ENCODE data around the gene ARAP1.

ARAP1 gene

DNA sequence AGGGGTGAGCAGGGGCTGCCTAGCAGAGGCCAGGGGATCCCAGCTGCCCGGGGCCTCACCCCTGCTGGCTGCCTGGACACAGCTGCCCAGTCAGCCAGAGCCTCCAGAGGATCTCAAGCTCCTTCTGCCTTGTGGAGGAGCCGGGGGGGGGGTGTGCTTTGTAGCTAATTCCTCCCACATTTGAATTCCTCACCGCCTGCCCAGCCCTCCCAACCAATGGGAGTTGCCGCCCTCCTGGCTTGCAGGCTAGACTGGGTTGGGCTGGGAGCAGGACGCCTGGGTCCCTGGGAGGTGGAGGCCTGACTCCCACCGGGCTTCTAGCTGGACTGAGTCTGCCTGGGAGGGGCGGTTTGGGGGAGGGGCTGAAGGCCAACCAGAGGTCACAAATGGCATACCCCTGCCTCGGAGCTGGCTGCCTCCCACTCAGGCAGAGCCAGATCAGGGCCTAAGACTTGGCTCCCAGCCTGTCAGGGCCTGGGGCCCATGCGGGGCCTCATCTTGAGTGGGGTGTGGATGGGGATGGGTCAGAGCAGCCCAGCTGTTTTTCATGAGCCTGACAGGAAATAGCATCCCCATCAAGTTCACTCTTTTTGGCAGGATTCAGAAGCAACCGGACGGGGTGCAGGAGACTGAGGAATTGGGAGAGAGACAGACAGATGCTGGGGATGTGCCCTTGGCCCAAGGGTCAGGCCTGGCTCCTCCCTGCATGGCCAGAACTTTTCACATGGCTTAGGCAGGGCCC, 48.8 kb downstream of the ARAP1 start:
- DNase-seq (ENCODE audit: low read depth): no peak

DNA sequence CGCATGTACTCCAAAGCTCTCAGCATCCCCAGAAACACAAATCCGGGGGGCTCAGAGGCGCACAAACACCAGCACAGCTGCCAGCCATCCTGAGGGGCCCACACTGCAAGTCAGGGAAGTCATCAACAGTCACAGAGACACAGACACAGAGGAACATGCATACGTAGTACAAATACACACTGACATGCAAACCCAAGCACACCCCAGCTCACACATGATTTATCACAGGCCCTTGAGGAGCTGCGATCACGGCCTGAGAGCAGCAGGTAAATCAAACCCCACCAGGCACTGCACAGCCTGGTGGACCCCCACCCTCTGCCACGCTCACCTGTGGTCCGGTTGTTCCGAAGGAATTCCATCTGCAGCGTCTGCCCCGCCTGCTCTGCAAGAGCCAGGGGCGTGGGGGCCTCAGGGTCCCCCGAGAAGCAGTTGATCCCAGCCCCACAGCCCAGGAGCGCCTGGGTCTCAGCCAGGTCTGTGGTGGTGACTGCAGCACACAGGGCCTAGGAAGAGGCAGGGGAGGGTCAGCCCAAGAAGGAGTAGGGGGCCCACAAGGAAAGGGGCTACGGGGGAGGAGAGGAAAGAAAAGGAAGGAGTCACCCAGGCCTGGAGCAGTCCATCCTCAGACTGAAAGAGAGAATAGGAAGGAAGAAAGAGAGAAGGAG, 49.5 kb downstream of the ARAP1 start:
- no peak for DNase-seq (ENCODE audit: low read depth)

DNA sequence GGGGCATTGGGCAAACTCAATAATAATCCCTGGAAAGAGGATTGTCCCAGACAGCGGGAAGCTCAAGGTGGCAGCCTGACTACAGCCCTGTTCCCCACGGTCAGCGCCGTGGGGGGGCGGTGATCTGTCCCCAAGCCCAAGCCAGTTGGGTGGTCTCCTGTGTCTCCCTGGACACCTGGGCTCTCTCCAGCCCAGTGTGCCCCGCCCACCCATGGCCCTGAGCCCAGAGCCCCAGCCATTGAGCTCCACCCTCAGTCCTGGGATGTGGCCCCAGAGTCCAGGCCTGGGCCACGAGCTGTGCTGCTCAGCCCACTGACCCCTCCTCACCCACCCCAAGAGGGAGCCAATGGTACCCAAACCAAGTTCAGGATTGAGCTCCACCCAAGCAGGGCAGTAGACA, 50.1 kb downstream of the ARAP1 start:
- no peak for DNase-seq (ENCODE audit: low read depth)

DNA sequence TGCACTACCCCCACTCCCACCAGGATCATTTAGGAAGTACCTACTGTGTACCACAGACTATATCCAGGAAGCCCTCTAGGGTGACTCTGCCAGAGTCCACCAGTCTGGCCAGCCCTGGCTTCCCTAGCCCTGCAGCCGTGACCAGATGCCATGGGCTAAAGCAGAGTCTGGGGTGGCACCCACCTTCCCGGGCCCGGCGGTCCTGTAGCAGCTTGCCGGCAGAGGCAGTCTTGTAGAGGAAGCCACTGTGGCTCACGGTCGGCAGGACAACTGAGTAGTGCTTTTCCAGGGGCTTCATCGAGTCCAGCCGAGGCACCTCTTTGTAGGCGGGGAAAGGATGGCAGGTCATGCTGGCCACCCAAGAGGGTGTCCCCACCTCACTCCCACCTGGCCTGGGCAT, 50.7 kb downstream of the ARAP1 start:
- DNase-seq (ENCODE audit: low read depth): no peak

DNA sequence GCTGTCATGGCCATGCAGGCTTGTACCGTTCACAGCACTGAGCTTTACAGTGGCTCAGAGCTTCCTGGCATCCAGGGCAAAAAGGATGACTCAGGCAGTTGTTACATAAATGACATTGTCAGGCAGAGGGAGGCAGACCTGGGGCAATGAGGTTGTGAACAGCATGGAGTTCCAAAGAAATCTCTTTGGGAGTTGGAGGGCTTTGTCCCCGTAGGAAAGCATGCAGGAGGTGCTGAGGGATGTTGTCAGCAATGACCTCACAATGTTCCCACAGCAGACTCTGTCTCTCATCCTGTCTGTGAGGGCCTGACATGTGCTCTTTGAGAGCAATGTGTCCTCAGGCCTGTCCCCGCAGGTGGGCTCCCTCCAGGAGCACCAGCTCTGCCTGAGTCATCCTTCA, 52.1 kb downstream of the ARAP1 start:
- DNase-seq (ENCODE audit: low read depth): no peak

DNA sequence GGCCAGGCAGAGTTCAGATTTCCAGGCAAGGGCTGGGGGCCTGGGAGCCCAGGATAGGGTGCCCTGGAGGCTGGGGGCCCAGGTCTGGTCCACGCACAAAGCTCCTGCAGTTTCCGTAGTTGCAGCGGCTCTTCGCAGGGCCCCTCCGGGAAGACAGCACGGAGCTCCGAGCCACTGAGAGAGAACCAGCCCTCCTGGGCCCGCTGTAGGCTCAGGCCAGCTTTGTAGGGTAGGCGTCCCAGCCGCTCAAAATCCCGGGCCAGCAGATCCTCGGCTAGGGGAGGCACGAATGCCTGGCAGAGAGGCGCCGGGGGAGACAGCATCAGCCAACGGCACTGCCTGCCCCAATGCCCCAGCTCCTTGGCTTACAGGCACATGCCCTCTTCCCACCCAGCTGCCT, 54.4 kb downstream of the ARAP1 start:
- no peak for DNase-seq (ENCODE audit: low read depth)

DNA sequence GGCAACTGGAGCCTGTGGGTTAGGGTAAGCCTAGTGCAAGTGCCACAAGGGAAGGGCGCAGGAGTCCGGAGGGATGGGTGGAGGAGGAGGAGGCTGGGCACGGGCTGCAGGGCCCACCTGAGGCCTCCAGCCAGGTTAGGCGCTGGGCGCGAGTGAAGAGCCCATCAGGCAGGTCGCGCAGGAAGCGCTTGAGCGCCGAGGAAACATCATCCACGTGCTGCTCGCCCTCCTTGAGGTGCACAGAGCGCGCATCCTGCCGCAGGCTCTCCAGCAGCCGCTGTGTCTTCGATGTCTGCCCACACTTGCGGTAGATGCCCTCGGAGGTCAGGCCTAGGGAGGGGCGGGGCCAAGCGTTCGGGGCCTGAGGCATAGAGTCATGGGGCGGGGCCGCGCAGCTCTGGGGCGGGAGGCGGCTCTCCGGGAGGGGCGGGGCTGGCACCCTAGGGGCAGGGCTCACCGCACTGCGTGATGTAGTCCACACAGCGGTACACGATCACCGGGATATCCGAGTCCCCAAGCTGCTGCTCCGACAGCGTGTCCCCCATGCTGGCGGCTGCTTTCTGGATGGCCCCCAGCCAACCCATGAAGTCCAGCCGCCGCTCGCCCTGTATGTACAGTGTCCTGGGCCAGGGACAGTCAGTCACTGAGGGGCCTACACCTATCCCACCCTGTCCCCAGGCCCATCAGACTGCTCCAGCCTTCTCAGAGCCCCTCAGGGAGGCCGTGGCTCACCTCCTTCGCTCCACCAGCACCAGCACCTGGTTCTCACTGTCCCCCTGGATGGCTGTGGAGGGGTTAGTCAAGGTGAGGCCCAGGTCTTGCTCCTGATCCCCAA, 55.1 kb downstream of the ARAP1 start:
- DNase-seq (ENCODE audit: low read depth): no peak

DNA sequence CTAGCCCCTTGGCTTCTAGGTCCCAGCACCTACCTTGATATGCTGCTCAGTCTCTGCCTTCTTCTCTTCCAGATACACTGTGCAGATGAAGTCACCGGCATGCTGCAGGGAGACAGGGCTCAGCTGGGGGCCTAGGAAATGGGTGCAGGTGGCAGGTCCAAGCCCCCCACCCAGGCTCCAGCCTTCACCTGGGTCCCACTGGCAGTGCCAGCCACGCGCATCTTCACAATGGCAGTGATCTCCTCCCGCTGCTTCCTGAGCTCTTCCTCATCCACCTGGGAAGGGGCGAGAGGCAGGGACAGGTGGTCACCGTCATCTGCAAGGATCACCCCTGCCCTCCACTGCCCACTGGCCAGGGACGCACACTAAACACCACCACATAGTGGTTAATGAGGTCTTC, 56.9 kb downstream of the ARAP1 start:
- DNase-seq (ENCODE audit: low read depth): no peak

DNA sequence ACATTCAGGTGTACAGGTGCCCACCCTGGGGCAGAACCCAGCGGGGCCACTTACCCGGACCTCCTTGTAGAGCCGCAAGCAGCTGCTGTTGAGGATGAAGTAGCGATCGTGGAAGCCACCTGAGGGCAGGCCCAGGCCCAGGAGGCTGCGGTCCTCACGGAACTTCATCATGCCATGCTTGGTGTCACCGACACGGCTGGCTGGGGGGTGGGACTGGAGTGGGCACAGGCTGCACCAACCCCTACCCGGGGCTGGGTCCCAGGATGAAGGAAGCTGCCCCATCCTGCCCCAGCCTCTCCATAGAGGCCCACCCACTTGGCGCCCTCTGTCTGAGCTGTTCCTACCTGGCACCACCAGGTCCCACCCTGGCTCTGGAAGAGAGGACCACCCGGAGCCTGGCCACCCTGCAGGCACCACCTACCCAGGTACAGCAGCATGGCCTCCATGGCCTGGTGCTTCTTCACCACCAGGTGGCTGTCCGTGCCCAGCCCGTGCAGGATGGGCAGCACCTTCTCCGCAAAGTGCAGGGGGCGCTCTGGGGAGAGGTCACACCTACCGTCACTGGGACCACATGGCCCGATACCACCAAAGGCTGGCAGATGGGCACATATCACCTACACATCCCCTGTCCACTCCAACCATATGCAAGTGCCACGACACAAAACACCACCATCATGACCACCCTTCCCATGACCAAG, 58.8 kb downstream of the ARAP1 start:
- no peak for DNase-seq (ENCODE audit: low read depth)

DNA sequence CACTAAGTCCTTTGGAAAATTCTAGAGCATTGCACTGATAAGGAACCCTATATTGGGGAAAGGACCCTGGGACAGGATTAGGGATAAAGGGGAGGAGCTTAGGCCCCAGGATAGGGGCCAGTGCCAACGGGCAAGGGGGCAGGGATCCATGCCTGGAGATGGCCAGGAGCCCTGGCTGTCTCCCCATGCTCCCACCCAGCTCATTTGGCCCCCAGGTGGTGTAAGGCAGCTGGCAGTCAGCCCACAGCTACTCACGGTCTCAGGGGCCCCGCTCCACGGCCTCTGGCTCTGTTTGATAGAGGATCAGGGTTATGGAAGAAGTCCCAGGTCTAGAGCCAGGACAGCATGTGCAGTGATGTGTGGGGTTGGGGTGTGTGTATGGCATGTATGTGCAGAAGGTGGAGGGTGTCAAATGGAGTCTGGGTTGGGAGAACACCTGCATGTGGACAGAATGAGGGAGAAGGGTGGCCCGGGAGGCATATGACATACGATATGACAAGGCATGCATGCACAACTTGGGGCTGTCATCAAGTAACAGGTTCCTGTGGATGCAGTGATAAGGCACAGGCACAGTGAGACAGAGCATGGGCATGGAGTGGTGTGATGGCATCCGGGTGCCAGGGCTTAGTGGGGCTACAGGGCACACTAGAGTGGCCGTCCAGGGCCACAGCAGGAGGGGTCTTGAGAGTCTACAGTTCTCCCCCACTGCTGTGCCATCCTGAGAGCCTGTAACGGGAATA, 59.5 kb downstream of the ARAP1 start:
- DNase-seq (ENCODE audit: low read depth): no peak

DNA sequence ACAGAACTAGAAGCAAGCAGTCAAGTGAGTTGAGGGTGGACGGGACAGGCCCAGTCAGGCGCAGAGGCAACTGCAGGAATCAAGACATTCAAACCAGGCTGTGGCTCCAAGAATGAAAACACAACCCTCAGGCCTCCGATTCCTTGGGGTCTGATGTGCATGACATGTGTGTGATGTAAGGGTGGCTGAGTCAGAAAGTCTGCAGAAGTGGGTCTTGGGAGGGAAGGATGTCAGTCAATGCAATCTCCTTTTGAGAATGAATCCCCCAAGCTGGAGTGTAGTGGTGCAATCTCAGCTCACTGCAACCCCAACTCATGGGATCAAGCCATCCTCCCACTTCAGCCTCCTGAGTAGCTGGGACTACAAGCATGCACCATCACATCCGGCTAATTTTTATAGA, 62.0 kb downstream of the ARAP1 start:
- no peak for DNase-seq (ENCODE audit: low read depth)

DNA sequence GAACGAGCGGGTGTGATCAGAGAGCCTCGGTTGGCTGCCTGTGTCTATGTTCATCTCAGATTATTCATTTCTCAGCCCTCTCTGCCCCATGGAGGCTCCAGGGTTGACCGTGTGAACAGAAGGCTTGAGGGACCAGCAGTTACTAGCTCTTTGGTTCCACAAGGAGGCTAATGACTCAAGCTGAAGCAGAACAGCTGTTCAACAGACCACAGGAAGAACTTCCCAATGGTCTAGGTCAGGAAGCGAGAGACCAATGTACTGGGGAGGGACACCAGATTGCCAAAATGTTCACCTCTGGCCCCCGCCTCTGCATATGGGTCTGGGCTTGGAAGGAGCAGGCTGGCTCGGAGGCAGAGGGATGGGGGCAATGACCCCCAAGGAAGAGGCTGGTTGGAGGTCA, 63.3 kb downstream of the ARAP1 start:
- no peak for DNase-seq (ENCODE audit: low read depth)

DNA sequence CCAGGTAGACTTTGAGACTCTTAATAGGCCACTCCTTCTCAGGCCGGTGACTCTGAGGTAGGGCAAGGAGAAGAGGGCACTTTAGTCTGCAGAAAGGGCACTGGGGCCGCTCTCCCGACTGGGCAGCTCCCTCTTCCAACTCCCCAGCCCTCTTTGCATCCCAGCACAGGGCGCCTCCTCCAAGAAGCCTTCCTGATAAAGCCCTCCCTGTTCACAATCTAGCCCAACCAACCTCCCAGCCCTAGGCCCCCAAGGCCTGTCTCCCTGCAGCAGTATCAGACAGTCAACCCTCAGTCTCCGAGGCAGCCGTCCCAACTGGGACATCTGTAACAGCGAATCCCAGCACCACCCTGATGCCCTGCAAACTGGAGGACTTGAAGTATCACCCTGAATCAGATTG, 63.7 kb downstream of the ARAP1 start:
- no peak for DNase-seq (ENCODE audit: low read depth)

DNA sequence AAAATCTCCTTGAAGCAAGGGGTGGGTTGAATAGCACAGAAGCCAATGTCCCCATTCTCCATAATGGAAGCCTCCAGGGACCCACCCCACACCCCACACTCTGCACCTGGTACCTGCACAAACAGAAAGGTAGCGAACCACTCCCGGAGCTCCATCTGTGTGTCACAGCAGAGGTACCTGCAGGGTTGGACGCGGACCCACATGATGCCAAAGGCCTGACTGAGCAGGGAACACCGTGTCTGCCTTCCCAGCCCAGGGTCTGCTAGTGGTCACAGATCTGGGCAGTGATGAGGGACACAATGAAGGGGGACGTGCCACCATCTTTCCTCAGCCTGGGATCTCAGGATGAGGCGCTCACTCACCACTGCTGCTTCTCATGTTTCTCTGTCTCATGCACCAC, 64.9 kb downstream of the ARAP1 start:
- no peak for DNase-seq (ENCODE audit: low read depth)

DNA sequence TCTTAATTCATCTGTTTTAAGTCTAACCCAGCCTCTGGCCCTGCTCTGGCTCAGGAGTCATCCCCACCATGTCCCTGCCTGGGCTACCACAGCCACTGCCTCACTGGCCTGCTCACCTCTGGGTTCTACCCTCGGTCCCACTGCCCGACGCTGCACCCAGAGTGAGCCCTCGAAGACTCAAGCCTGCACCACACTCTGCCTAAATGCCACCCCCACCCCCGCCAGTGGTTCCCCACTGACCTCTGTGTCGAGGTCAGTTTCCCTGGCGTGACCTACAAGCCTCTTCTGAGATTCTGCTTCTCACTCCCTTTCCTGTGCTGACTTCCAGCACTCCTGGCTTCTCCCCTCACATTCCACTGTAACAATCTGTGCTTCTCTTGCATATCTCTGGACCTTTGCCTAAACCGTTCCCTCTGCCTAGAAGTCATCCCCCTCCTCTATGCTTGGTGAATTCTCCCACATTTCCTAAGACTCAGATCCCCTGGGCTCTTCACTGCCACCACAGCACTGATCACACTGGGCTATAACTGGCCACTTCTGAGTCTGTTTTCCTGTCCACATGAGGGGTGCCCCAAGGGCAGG, 65.5 kb downstream of the ARAP1 start:
- no peak for DNase-seq (ENCODE audit: low read depth)

DNA sequence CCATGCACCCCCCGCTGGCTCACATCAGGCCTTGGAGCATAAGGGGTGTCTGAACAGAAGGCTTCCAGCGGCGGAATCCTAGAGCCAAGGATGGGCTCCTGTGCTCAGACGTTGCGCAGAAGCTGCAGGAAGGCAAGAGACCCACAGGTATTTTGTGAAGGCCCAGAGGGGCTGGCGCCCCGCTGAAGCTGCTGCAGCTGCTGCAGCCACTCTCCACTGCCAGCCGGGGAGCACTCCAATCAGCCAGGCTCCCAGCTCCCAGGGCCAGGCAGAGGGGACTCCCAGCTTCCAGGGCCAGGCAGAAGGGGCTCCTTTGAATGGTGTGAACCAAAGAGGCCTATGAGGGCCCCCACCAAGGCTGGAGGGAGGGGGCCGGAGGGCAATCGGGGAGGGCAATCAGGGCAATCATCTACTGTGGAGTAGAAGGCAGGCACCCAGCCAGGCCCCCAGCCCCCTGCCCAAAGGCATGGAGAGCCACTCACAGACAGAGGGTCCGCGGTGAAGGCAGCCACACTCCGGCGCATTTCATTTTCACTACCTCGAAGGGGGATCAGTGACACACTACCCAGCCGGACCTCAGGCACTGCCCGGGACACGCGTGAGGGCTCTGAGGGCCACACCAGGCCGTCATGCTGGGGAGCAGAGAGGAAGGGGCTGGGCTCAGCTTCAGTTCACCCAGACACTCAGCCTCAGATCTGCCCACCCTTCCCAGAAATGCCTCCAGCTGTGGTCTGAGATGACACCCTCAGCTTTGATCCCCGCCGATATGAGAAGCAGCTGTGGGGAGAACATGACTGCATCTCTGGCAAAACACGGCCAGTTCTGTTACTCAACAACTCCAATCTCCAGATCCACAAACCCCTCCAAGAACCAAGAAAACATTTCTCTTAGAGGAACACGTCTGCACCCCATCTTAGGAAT, 66.4 kb downstream of the ARAP1 start:
- no peak for DNase-seq (ENCODE audit: low read depth)

DNA sequence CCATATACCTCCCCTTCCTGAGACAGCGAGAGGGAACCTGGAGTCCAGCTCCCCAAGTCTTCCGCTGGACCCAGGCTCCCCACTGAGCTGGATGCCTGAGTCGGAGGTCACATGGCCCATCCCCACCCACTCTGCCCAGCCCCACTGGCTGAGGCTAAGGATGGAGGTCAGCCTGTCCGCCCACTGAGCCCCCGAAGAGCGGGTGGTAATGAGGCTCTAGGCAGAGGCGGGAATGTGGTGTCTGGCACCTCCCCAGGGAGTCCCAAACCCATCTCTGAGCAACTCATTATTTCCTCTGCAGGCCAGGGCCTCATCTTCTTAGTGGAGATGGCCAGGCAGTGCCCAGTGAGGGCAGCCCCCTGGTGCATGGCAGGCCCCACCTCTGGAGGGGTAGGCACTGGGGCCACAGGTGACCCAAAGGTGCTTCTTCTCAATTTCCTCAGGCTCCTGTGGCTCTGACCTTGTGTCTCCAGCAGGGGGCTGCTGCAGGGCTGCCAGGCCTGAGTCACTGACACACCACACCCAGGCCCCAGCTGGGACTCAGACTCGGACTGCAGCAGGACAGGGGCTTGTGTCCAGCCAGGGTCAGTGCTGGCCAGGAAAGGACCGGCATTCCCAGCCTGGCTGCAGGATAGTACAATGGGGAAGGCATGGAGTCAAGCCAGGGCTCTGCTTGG, 67.8 kb downstream of the ARAP1 start:
- DNase-seq (ENCODE audit: low read depth): peak; percentile 17

DNA sequence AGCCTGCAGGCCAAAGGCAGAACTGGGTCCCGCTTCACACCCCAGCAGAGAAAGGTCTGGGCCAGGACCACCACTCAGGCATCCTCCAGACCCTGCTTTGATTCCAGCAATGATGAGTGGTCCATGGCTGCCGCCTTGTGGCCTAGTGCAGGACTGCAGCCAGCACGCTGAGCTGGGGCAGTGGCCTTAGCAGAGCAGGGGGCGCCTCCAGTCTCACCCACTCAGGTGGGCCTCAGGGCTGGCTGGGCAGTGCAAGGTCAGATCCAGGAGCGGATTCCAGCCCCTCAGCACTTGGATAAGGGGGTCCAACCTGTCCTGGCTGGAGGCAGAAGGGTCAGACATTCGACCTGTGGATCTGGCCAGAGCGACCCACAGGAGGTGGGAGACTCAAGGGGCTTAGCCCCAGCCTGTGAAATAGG, 68.4 kb downstream of the ARAP1 start:
- DNase-seq (ENCODE audit: low read depth): peak; percentile 59

DNA sequence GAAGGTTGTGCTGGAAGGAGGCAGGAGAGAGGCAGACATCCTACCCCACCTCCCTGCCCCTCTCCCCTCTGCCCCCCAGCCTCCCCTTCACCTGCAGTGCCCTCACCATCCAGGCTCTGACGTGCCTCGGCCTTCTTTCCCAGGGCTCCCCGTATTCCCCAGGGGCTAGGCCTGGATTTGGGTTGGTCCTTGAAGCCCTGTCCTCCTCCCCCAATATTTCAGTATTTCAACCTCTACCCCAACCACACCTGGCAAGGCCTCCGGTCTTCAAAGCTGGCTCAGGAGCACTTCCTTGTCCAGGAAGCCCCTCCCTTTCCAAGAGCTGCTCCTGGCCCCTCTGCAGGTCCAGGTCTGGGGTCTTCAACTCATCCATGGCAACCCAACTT, 69.4 kb downstream of the ARAP1 start:
- DNase-seq (ENCODE audit: low read depth): no peak

Measured in activated T-cell treated with anti-CD3 and anti-CD28 coated beads for 1 hour (primary cell).